NCI-H1436 (cell line): ENCODE measurements around the gene WDR87.
"Not testable (repeated sequence)": the region's sequence is repeated elsewhere in the genome, so short reads cannot be mapped to it uniquely, and the experiment has no call there.

Experiments
- DNase-seq: peaks from one replicate; lab custom pipeline; 2025; lab: John Stamatoyannopoulos, UW

WDR87 gene

GRCh38 chr19:37877147-37877546, 29.2 kb downstream of the WDR87 start:
- DNase-seq = no peak

DNA sequence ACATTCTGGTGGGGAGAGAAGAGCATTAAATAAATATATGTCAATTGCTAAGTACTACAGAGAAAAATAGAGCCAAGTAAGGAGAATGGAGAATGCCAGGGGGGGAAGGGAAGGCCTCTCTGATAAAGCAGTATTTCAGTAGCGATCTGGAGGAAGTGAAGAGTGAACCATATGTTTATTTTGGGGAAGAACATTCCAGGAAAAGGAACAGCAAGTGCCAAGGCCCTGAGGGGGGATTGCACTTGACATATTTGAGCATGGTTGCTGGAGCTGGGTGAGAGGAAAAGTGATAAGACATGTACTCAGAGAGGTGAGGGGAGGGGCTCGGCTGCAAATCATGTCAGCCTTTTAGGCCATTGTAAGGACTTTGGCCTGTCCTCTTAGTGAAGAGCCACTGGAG, 30.4 kb downstream of the WDR87 start:
- DNase-seq = no peak

GRCh38 chr19:37874784-37875183, 31.6 kb downstream of the WDR87 start:
- no peak for DNase-seq

DNA sequence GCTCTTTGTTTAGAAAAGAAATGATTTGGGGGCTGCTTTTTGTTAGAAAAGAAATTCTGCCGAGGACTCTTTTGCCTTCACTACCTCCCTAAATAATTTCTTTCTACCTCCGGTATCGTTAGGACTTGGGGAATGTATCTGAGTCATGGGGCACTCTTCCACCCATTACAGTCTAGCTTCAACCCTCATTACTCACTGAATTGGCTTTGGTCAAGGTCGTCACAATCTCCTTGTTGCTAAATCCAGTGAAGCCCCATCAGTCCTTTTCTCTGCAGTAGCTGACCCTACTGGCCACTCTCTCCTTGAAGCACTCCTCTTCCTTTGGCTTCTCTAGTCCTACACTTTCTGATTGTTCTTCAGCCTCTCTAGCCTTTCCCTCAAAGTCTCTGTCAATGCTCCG, 34.0 kb downstream of the WDR87 start:
- no peak for DNase-seq

- DNase-seq = no peak
Observed at GRCh38 chr19:37869766-37870340, 36.5 kb downstream of the WDR87 start.

GRCh38 chr19:37867831-37868230, 38.6 kb downstream of the WDR87 start:
- DNase-seq = no peak

DNA sequence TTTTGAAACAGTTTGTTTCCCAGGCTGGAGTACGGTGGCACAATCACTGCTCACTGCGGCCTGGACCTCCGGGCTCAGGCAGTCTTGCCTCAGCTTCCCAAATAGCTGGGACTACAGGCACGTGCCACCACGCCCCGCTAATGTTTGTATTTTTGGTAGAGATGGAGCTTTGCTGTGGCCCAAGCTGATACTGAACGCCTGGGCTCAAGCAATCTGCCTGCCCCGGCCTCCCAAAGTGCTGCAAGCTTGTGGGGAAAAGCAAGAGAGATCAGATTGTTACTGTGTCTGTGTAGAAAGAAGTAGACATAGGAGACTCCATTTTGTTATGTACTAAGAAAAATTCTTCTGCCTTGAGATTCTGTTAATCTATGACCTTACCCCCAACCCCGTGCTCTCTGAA, 40.5 kb downstream of the WDR87 start:
- not testable (repeated sequence) for DNase-seq

DNA sequence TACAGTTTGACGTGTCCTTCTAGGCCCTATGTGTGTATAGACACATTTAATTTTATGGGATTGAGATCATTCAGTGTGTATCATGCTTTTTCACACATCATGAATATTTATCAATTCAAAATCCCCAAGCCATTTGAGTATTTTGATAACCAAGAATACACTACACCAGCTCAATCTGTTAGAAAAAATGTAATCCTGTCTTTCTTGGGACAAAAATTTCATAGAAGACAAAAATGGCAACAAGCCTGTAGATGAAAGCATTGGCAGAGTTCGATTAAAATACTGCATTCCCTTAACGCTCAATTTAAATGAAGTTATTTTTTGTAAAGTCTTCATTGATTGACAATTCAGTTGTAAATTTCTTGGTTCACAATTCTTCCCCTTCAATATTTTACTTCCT, 41.9 kb downstream of the WDR87 start:
- no peak for DNase-seq

GRCh38 chr19:37855098-37855497, 51.3 kb downstream of the WDR87 start:
- no peak for DNase-seq

GRCh38 chr19:37845932-37846331, 60.5 kb downstream of the WDR87 start:
- DNase-seq = no peak
